ENCODE results near the gene SLC7A14.
A peak's percentile ranks its signal among the peaks of the same experiment; 100 is the strongest.

SLC7A14 gene

DNA sequence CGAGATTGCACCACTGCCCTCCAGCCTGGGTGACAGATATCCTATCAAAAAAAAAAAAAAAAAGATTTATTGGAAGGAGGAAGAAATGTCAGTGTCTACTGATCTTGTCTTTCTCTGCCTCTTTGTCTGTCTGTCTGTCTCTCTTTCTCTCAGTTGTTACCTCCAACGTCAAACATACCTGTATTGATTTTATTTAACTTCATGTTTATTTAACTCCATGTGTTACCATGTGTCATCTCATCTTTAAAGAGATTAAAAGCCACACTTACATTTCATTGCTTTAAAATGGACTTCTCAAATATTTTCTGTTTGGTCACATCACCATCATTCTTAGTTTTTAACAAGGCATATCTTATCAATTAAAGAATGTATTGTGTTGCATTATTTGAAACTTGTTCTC lies 157.8 kb downstream of the SLC7A14 start:
- no peak for DNase-seq

- DNase-seq = no peak
These were observed 159.6 kb downstream of the SLC7A14 start for GRCh38 chr3:170426240-170426797.

DNA sequence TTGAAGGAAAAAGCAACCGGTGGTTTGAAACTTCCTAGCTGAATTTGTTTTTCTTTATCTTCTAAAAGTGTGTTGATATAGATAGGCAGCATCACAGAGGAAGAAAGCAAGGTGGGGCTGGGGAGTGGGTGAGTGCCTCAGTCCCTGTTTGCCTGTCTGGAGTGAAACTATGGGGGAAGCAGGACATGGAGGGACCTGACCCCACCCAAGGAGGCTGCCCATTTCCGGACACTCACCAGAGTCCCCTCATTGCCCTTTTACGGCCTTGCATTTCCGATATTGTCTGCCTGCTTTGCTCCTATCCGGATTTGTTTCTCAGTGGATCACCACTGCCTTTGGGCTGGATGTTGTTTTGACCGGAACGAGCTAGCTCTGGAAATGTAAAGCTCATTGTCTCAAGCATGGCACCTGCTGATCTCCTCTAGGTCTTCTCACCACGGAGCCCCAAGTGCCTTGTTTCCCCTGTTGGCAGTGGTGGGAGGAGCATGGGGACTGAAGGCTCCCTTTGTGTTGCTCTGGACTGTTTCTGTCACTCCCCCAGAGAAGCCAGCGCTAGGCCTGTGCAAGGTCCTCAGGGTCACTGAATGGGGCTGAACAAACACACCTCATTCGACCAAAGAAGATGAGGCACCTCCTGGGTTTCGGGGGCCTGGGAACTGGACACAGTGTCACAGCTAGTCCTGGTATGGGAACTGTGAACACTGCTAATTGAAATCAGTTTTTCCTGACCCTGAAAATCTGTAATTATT lies 160.2 kb downstream of the SLC7A14 start:
- peak in 43 of 51 donors; percentile 13 to 87 (median 67) for DNase-seq

DNA sequence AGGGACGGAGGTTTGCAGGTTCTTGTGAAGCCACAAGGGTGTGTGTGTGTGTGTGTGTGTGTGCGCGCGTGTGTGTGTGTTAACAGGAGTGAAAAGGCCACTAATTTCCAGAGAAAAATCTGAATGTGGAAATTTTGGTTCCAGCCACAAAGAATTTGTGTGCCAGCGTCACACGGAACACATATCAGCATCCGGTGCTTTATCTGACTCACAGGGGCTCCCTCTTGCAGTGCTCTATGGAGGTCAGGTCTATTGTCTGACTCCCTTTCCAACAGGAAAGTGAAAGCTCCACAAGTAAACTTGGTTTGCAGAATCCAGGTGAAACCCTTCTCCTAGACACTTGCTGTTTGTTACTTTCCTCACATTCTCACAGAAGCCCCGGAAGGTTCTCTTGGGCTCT lies 161.0 kb downstream of the SLC7A14 start:
- no peak for DNase-seq

GRCh38 chr3:170423001-170423615 lies 162.8 kb downstream of the SLC7A14 start:
- DNase-seq = peak in 4 of 51 donors; percentile 15 to 31 (median 23)

- no peak for DNase-seq
These were observed 164.1 kb downstream of the SLC7A14 start for GRCh38 chr3:170421758-170422157.

- DNase-seq = peak in 42 of 51 donors; percentile 11 to 77 (median 48)
These were observed 164.7 kb downstream of the SLC7A14 start for GRCh38 chr3:170421111-170421641.

- peak in 2 of 51 donors; percentile 50 to 63 for DNase-seq
These were observed 165.5 kb downstream of the SLC7A14 start for GRCh38 chr3:170420307-170420821.

DNA sequence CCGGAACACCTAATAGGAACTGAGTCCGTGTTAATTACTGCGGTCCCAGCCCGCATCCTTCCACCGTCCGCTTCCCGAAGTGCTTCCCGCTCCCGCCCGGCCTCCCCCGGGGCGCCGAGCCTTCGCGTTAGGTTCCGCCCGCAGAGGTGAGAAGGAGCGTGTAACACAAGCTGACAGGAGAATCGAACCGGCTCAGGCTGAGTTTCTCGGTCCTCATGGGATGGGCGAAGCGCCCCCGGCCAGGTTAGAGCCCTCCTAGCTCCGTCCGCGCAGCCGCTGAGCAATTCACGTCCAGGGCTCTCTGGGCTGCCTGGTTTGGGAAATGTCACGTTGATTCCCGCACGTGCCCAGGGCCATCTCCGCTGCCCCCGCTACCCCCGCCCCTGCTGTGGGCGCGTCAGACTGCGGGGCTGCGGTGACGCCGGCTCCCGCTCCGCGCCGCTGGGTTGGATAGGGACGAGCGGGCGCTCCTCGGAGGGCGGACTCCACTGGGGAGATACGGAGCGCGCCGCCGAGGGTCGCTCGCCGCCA lies 166.3 kb downstream of the SLC7A14 start:
- DNase-seq = peak in 37 of 51 donors; percentile 14 to 77 (median 44)

DNA sequence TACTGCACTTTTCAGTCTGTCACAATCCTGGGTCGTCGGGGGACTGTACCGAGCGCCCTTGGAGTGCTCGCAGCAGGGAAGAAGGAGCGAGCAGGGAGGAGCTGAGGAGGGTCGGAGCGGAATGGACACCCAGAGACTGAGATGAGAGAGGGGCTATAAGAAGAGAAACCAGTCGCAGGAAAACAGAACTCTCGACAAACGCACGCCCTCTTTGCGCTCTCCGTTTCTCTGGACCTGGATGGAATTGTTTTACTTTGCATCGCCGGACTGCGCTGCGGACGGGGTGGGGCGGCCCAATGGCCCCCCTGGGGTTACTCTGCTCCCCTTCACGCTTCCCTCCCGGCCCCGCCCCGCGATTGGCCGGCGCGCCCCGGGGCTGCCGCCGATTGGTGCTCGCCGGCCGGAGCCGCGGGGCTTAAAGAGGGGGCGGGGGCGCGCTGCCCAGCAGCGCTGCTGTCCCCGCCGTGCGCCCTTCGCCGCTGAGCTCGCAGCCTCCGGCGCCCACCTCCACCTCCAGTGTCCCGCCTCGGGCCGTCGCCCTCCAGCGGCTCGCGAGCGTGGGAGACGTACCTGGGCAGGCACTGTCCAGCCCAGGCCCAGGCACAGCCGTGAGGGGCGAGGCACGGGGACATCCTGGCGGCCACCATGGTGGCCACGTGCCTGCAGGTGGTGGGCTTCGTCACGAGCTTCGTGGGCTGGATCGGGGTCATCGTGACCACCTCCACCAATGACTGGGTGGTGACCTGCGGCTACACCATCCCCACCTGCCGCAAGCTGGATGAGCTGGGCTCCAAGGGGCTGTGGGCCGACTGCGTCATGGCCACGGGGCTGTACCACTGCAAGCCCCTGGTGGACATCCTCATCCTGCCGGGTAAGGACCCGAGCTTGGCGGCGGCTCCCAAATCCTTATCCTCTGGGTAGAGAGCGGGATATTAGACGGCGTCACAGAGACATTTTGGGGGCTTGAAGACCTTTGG lies 167.2 kb downstream of the SLC7A14 start, which contains the start of gene CLDN11:
CLDN11 (plus strand) TSS at position 447 of the 977 bp plus-strand sequence; CDS start at position 646, 199 bp downstream.
- peak in 44 of 51 donors; percentile 15 to 86 (median 64) for DNase-seq

DNA sequence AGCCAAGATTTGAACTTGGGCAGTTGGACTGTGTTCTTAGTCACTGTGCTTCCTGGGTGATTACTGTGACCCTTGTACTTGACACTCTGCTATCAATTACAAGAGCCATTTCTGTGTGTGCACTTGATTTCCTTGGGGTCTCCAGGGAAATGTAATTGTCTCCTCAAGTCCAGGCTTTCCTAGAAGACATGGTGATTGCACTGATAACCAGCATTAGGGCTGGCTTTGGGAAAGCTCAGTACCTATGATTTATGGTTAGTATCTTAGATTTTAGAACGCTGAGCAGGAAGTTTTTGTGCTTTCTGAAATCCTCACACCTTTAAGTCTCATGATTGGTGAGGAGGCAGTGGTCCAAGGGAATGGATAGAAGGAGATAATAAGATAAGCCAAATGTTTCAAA lies 168.8 kb downstream of the SLC7A14 start:
- no peak for DNase-seq

DNA sequence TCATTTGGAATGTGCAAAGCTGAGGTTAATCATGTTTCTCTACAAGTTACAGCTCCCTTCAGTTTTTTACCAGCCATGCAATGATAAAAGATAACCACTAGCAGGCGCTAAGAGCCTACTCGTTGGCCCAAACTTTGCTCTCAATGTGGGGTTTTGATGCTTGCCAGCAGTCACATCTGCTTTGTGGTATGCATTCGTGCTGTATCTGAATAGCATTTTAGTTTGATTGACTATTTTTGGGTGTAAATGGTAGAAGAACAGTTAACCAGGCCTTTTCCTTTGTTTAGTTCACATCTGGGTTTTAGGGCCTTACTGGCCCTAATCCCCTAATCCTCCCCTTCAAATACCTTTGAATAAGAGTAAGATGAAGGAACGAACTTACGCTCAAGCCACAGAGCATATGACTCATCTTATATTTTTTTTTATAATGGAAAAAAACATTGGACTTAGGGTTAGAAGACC lies 171.6 kb downstream of the SLC7A14 start:
- peak in 19 of 51 donors; percentile 15 to 80 (median 47) for DNase-seq

- DNase-seq = no peak
These were observed 172.6 kb downstream of the SLC7A14 start for GRCh38 chr3:170413291-170413690.

GRCh38 chr3:170410428-170411029 lies 175.3 kb downstream of the SLC7A14 start:
- DNase-seq = peak in 1 of 51 donors; percentile 24

All from hypothalamus (tissue), 51 donors.